Activated CD8-positive, alpha-beta memory T cell treated with anti-CD3 and anti-CD28 coated beads, Interleukin-2, amount 10 ng/mL, durations not matched to agents 7 days and 5 days (primary cell): Measurements from ENCODE around the gene OR51B2. TPM values are rescaled to one million over a fixed set of nuclear protein-coding genes. Genes with fewer than 3 reads are reported as not detected.
"Not testable (repeated sequence)": the region's sequence is repeated elsewhere in the genome, so short reads cannot be mapped to it uniquely, and the experiment has no call there.

Experiments used
- ATAC-seq: fragments of 150-1000 bp; cut with Tn5 transposase; one replicate; pipeline ENCODE4 v1.10.0; 2021; ENCODE audit warnings: moderate library complexity
- CTCF ChIA-PET: fragments of 350-600 bp; sonication (Branson Sonifier 250); formaldehyde crosslinking; loops from one replicate; lab custom pipeline; 2021; ENCODE audit warnings: antibody characterized with exemption; lab: Charles Lee
- DNase-seq: peaks from one replicate; pipeline ENCODE4 v3.0.0-alpha.2; 2020
- H3K27ac Mint-ChIP-seq: one replicate; pipeline ENCODE4 v1.8.0; 2021; ENCODE audit warnings: mild to moderate bottlenecking, mixed read lengths
- H3K27me3 Mint-ChIP-seq: one replicate; pipeline ENCODE4 v1.8.0; 2021; ENCODE audit warnings: mixed read lengths
- H3K36me3 Mint-ChIP-seq: one replicate; pipeline ENCODE4 v1.8.0; 2021; ENCODE audit warnings: mild to moderate bottlenecking, mixed read lengths
- H3K4me1 Mint-ChIP-seq: one replicate; pipeline ENCODE4 v1.8.0; 2021; ENCODE audit warnings: mixed read lengths
- H3K4me3 Mint-ChIP-seq: one replicate; pipeline ENCODE4 v1.8.0; 2021; ENCODE audit warnings: mild to moderate bottlenecking, moderate library complexity, mixed read lengths
- H3K9me3 Mint-ChIP-seq: one replicate; pipeline ENCODE4 v1.8.0; 2022; ENCODE audit warnings: low read depth, mixed read lengths
- total RNA-seq, 2 experiments: library from RNA; stranded (reverse); gene quantifications; one replicate each; pipeline ENCODE4 v1.2.3, GENCODE V29; 2021

OR51B2 gene
- total RNA-seq, 2 experiments from 2014 or later, result not detected

DNA sequence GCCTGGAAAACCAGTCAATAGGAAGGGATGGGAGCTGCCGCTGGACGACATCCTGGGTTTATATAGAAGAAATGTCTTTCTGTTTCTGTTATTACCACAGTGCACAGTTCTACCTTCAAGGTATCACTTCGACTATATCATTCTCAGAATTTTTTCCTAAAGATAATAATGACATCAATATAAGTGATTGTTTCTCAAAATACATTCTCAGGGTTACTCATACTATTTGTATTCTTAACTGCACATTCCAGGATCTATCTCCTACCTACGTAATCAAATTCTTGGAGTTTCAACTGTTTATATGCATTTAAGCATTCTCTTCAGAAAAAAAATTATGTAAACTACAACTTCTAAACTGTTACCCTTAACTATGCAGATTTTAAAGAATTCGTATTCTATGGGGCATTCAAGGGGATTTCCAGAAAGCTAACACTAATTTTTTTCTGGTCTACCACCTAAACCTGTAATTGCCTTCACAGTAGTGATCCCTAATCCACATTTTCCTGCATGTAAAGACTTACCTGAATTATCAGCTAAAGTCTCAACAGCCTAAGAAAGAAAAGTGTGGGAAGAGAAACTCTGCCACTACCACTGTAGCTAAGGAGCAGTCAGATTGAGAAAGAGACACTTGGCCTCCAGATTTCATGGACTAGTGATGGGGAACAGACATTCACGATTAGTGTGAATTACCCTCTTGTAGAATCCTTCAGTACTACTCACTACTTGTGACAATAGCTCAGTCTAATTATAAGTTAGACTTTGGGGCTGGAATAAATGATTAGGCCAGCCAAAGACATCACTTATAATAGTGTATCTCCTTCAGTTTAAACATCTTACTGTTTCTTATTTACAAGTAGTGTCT, 19.6 kb upstream of the OR51B2 start, which contains the start of gene OR51B5:
Gene OR51B5 (minus strand): TSS at position 51 of the 862 bp plus-strand sequence. CDS start 0 bp downstream, at position 51.
- H3K36me3 Mint-ChIP-seq, result no peaks in the 10 kb centered on the region
- no peak within 1 kb of the TSS for H3K27ac Mint-ChIP-seq
- DNase-seq (no peak), ATAC-seq (no peak)
- no peaks in the 10 kb centered on the region for H3K4me1 Mint-ChIP-seq
- H3K27me3 Mint-ChIP-seq, result no peaks in the 10 kb centered on the region
- H3K4me3 Mint-ChIP-seq, result no peak within 1 kb of the TSS
- H3K9me3 Mint-ChIP-seq, result no peaks in the 10 kb centered on the region
- CTCF ChIA-PET, result no interaction called here

DNA sequence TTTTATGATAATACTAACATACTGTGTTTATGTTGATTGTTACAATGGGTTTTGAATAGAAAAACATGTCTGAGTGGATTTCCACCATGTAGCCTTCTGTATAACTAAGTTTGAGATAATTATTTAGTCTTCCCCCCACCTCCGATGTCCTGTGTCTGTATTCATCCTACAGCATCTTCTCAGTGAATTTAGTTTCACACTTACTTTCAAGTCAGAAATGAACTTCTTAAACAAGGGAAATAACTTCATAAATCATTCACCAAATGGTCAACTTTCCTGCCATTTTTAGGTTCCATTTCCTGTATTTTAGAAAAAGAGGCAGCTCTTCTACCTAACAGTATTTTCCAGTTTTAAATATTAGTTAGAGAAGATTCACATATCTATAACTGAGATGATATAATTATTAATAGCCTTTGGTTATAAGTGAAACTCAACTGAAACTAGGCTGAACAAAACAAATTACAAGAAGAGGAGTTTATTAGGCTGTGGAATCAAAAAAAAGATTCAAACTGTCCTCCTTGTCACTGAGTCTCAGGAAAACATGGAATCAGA, 15.8 kb upstream of the OR51B2 start:
- Mint-ChIP-seq H3K4me1 (no peaks in the 10 kb centered on the region), H3K27me3 (no peaks in the 10 kb centered on the region), H3K9me3 (no peaks in the 10 kb centered on the region), H3K4me3 (no peak overlapping the region), H3K27ac (no peak overlapping the region), H3K36me3 (no peaks in the 10 kb centered on the region)
- DNase-seq, result no peak
- CTCF ChIA-PET, result no interaction called here
- no peak for ATAC-seq

DNA sequence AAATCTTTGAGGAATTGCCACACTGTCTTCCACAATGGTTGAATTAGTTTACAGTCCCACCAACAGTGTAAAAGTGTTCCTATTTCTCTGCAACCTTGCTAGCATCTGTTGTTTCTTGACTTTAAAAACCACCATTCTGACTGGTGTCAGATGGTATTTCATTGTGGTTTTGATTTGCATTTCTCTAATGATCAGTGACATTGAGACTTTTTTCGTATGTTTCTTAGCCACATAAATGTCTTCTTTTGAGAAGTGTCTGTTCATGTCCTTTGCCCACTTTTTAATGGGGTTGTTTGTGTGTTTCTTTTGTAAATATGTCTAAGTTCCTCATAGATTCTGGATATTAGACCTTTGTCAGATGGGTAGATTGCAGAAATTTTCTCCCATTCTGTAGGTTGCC, 13.2 kb upstream of the OR51B2 start:
- ATAC-seq, H3K27me3 Mint-ChIP-seq, H3K4me1 Mint-ChIP-seq, DNase-seq, H3K36me3 Mint-ChIP-seq, CTCF ChIA-PET, H3K27ac Mint-ChIP-seq, H3K4me3 Mint-ChIP-seq, H3K9me3 Mint-ChIP-seq: not testable (repeated sequence)

DNA sequence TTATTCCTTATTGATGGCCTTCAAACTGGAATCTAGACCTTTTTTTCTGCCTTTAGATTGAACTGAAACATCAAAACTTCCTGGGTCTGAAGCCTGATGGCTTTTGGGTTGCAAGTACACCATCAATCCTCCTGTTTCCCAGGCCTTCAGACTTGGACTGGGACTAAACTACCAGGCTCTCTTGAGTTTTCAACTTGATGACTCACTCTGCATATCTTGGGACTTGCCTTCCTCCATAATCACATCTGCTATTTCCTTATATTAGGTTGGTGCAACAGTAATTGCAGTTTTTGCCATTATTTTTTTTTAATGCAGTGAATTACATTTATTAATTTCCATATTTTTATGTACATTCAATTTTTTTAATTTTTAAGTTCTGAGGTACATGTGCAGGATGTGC, 12.2 kb upstream of the OR51B2 start:
- no peaks in the 10 kb centered on the region for H3K36me3 Mint-ChIP-seq
- H3K27me3 Mint-ChIP-seq, result no peaks in the 10 kb centered on the region
- DNase-seq, result no peak
- H3K4me1 Mint-ChIP-seq, result no peaks in the 10 kb centered on the region
- no peaks in the 10 kb centered on the region for H3K9me3 Mint-ChIP-seq
- no peak overlapping the region for H3K4me3 Mint-ChIP-seq
- CTCF ChIA-PET, result no interaction called here
- ATAC-seq, result no peak
- H3K27ac Mint-ChIP-seq, result no peak overlapping the region

DNA sequence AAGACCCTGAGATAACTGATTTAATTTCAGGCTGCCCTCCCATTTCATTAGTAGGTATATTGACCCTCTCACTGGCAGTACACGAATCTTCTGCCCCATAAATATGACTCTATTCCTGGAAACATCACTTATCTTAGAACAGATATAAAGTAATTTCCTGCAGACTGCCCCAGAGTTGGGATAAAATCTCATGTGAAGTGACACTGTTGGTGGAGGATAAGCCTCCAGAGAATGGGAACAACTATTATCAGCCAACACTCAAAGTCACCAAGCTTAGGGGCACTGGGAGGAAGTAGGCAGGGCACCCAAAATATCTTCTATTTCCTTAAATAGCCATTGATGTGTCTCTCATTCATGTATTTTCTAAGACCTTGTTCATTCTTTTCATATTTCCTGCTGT, 11.1 kb upstream of the OR51B2 start:
- Mint-ChIP-seq H3K27ac (no peak overlapping the region), H3K9me3 (no peaks in the 10 kb centered on the region), H3K4me3 (no peak overlapping the region), H3K4me1 (no peaks in the 10 kb centered on the region), H3K27me3 (no peaks in the 10 kb centered on the region), H3K36me3 (no peaks in the 10 kb centered on the region)
- no peak for ATAC-seq
- CTCF ChIA-PET, result no interaction called here
- DNase-seq, result no peak

DNA sequence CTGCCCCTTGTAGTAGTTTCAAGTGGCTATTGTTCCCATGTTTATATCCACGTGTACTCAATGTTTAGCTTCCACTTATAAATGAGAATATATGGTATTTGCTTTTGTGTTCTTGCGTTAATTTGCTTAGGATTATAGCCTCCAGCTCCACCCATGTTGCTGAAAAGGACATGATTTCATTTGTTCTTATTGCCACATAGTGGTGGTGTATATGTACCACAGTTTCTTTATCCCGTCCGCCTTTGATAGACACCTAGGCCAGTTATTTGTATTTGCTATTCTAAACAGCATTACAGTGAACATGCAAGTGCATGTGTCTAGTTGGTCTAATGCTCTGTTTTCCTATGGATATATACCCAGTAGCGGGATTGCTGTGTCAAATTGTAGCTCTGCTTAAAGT, 6.8 kb downstream of the OR51B2 start:
- CTCF ChIA-PET, result no interaction called here
- no peaks in the 10 kb centered on the region for H3K4me1 Mint-ChIP-seq
- no peaks in the 10 kb centered on the region for H3K36me3 Mint-ChIP-seq
- ATAC-seq (no peak), DNase-seq (no peak)
- no peaks in the 10 kb centered on the region for H3K9me3 Mint-ChIP-seq
- H3K27me3 Mint-ChIP-seq, result no peaks in the 10 kb centered on the region
- H3K4me3 Mint-ChIP-seq, result no peak overlapping the region
- H3K27ac Mint-ChIP-seq, result no peak overlapping the region

DNA sequence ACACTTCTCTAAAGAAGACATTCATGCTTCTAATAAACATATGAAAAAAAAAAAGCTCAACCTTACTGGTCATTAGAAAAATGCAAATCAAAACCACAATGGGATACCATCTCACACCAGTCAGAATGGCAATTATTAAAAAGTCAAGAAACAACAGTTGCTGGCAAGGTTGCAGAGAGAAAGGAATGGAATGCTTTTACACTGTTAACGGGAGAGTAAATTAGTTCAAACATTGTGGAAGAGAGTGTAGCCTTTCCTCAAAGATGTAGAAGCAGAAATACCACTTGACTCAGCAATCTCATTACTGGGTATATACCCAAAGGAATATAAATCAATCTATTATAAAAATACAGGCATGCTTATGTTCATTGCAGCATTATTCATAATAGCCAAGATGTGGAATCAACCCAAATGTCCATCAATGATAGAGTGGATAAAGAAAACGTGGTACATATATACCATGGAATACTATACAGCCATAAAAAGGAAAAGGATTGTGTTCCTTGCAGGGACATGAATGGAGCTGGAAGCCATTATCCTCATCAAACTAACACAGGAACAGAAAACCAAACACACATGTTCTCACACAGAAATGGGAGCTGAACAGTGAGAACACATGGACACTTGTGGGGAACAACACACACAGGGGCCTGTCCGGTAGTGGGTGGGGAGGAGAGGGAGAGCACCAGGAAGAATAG, 10.6 kb downstream of the OR51B2 start:
- H3K36me3 Mint-ChIP-seq, H3K4me3 Mint-ChIP-seq, CTCF ChIA-PET, H3K27me3 Mint-ChIP-seq, ATAC-seq, H3K9me3 Mint-ChIP-seq, DNase-seq, H3K27ac Mint-ChIP-seq, H3K4me1 Mint-ChIP-seq: not testable (repeated sequence)

DNA sequence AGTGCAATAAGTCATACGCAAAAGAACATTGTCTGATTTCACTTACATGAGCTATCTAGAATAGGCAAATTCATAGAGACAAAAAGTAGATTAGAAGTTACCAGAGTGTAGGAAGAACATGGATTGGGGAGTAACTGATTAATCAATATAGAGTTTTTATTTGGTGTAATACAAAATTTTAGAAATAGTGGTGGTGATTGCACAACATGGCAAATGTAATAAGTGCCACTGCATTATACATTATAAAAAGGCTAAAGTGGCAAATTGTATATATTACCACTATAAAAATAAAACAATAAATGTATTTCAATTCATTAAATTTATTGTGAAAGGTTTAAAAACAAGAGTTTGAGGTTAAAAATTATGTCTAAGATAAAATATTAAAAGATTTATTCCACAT, 13.7 kb downstream of the OR51B2 start:
- no peak overlapping the region for H3K27ac Mint-ChIP-seq
- ATAC-seq, result no peak
- CTCF ChIA-PET, result no interaction called here

DNA sequence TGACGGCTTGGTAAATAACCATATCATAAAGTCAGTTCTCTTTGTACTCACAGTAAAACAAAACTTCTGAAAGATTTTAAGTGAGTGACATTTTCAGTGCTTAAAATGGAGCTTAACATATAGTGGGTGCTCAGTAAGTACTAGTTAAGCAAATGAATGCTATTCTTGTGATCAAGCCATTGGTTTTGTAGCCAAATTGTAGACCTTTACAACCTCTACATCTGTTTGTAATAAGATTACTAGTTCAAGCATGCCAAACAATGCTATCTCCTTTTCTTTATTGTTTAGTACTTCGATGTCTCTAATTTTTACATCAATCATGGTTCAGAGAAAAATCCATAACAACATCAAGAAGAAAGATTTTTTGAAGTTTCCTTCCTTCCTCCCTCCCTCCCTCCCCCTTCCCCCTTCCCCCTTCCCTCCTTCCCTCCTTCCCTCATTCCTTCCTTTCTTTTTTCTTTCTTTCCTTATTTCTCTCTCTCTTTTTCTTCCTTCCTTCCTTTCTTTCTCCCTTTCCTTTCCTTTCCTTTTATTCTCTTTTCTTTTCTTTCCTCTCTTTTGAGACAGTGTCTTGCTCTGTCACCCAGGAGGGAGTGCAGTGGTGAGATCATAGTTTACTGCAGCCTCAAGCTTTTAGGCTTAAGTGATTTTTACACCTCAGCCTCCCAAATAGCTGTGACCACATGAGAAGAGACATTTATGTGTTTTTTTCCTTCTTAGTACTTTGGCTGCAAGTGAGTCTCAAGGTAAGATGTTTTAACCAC, 16.7 kb downstream of the OR51B2 start:
- no peak for ATAC-seq
- H3K9me3 Mint-ChIP-seq, result no peaks in the 10 kb centered on the region
- no peak overlapping the region for H3K27ac Mint-ChIP-seq
- no peak for DNase-seq
- H3K27me3 Mint-ChIP-seq, result no peaks in the 10 kb centered on the region
- no peaks in the 10 kb centered on the region for H3K36me3 Mint-ChIP-seq
- H3K4me3 Mint-ChIP-seq, result no peak overlapping the region
- CTCF ChIA-PET, result no interaction called here
- H3K4me1 Mint-ChIP-seq, result no peaks in the 10 kb centered on the region

More for the DNA sequence above, 13.7 kb downstream of the OR51B2 start:
- Mint-ChIP-seq H3K4me1 (no peaks in the 10 kb centered on the region), H3K36me3 (no peaks in the 10 kb centered on the region), H3K27me3 (no peaks in the 10 kb centered on the region), H3K9me3 (no peaks in the 10 kb centered on the region), H3K4me3 (no peak overlapping the region)
- no peak for DNase-seq

DNA sequence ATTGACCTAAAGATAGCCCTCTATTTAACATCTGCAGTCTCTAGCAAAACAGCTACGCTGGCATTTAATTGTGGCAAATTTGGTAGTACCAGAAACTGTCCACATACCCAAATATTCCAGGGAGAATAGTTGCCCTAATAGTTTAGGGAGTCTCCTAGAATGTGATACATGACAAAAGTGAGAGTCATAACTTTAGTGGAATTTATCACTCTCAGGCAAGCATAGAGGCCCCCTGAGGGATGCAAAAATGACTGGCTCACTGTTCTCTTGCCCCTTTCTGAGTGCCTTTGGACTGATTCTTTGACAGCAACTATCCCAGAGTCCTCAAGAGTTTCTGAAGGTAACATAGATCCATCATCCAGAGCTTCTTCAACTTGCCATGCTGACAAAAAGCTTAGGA, 20.1 kb downstream of the OR51B2 start:
- Mint-ChIP-seq H3K4me1 (no peaks in the 10 kb centered on the region), H3K9me3 (no peaks in the 10 kb centered on the region), H3K4me3 (no peak overlapping the region), H3K36me3 (no peaks in the 10 kb centered on the region), H3K27ac (no peak overlapping the region), H3K27me3 (no peaks in the 10 kb centered on the region)
- ATAC-seq, result no peak
- DNase-seq, result no peak
- CTCF ChIA-PET, result no interaction called here

DNA sequence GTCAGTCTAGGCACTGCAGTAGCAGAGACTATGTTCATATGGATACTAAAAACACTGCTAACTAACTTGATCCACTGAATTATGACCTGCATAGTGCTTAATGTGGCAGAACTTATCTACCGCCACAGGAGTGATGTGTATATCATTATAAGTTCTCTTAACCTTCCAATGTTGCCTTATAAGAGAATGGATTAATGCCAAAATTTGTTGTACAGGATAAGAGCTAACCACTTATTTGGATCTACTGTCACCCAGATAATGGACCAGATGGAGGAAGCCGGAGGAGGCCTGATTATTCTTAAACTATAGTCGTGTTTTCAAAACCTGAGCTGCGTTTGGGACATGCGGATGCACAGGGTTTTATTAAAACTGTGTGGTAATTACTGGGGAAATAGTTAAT, 20.5 kb downstream of the OR51B2 start:
- CTCF ChIA-PET, result no interaction called here

DNA sequence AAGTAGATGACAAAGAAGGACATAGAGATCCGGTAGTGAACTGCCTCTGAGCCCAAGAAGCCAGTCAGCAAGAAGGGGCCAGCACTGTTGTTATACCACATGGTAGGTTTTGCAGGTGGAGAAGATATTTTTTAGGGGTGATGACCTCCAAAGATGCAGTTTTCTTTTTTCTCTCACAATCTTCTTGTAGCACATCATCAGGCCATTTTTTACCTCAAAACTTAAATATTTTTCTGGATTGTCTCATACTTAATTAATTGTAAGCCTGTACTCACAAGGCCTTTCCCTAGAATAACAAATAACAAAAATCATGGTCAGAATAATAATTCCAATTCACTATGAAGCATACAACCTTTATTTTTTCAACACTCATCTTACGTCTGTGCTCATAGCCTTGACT, 22.3 kb downstream of the OR51B2 start, which contains the start of gene OR51B4:
Gene OR51B4 (minus strand): TSS at position 101 of the 400 bp plus-strand sequence. CDS start 0 bp downstream, at position 101.
- Mint-ChIP-seq H3K36me3 (no peaks in the 10 kb centered on the region), H3K4me3 (no peak within 1 kb of the TSS), H3K9me3 (no peaks in the 10 kb centered on the region), H3K4me1 (no peaks in the 10 kb centered on the region), H3K27ac (no peak within 1 kb of the TSS), H3K27me3 (peaks cover 3% of the 10 kb centered on the region)
- DNase-seq (no peak), ATAC-seq (no peak)
- CTCF ChIA-PET, result no interaction called here

More for the DNA sequence above, 20.5 kb downstream of the OR51B2 start:
- H3K9me3 Mint-ChIP-seq, result no peaks in the 10 kb centered on the region
- no peak for DNase-seq
- H3K27me3 Mint-ChIP-seq, result no peaks in the 10 kb centered on the region
- H3K4me3 Mint-ChIP-seq, result no peak overlapping the region
- no peak for ATAC-seq
- H3K27ac Mint-ChIP-seq, result no peak overlapping the region
- no peaks in the 10 kb centered on the region for H3K4me1 Mint-ChIP-seq
- no peaks in the 10 kb centered on the region for H3K36me3 Mint-ChIP-seq

DNA sequence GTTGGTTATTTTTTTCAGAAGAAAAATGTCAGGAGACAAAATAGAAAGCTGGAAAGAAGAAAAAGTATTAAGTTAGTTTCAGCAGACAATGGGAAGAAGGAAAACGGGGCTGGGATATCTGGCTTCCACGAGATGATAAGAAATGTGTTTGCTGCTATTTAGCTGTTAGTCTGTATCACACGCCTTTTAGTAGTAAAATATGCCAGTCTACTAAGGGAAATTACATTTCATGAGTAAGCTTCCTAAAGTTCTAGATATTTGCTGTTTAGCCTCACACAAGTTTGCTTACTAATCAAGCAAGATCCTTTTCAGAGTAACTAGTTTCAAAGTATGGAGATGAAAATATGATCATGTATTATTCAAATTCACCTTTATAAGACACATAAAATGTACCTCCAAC, 23.8 kb downstream of the OR51B2 start:
- Mint-ChIP-seq H3K27ac (no peak overlapping the region), H3K4me1 (no peaks in the 10 kb centered on the region), H3K27me3 (peaks cover 3% of the 10 kb centered on the region), H3K4me3 (no peak overlapping the region), H3K9me3 (no peaks in the 10 kb centered on the region), H3K36me3 (no peaks in the 10 kb centered on the region)
- CTCF ChIA-PET, result no interaction called here
- ATAC-seq, result no peak
- no peak for DNase-seq
